PC-3 (cell line): Measurements from ENCODE around the gene MTRFR.

Experiments used
- EZH2 ChIP-seq: fragments of 300-600 bp; sonication (generic); IDR thresholded peaks from one replicate; pipeline ENCODE4 v1.6.1; 2017; ENCODE audit warnings: antibody characterized with exemption, mild to moderate bottlenecking, low read length; ENCODE audit not compliant: unreplicated experiment
- EZH2phosphoT487 ChIP-seq: fragments of 300-600 bp; sonication (generic); IDR thresholded peaks from 2 replicates; pipeline ENCODE4 v1.6.1; 2018; ENCODE audit warnings: mild to moderate bottlenecking, antibody characterized with exemption, low read length, borderline replicate concordance
- TF ChIP-seq, protein P1 (sequence below): fragments of 300-600 bp; sonication (generic); conservative IDR thresholded peaks from 2 replicates; pipeline ENCODE4 v1.5.1; 2017; ENCODE audit warnings: antibody characterized with exemption, low read depth, mild to moderate bottlenecking, low read length

DNA sequence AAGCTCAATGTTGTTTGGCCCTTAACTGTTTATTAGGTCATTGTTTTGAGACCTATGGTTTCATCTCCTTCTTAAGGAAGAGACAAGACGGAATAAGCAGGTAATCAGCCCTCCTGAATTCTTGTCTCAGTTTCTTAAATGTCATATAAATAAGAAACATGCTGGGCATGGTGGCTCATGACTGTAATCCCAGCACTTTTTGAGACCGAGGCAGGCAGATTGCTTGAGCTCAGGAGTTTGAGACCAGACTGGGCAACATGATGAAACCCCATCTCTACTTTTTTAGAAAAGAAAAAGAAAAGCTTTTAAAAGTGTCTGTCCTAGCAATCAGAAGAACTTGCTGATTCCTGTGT lies 5.1 kb downstream of the MTRFR start:
- TF ChIP-seq, protein P1, sequence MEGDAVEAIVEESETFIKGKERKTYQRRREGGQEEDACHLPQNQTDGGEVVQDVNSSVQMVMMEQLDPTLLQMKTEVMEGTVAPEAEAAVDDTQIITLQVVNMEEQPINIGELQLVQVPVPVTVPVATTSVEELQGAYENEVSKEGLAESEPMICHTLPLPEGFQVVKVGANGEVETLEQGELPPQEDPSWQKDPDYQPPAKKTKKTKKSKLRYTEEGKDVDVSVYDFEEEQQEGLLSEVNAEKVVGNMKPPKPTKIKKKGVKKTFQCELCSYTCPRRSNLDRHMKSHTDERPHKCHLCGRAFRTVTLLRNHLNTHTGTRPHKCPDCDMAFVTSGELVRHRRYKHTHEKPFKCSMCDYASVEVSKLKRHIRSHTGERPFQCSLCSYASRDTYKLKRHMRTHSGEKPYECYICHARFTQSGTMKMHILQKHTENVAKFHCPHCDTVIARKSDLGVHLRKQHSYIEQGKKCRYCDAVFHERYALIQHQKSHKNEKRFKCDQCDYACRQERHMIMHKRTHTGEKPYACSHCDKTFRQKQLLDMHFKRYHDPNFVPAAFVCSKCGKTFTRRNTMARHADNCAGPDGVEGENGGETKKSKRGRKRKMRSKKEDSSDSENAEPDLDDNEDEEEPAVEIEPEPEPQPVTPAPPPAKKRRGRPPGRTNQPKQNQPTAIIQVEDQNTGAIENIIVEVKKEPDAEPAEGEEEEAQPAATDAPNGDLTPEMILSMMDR: no peak
- TF ChIP-seq EZH2 (no peak), EZH2phosphoT487 (no peak)
